HepG2 (cell line): Measurements from ENCODE around the gene FBXW12. TPM values are rescaled to one million over a fixed set of nuclear protein-coding genes. Genes with fewer than 3 reads are reported as not detected.

Experiments used
- GPN1 ChIP-seq: sonication (generic); formaldehyde crosslinking; IDR thresholded peaks from 2 replicates; pipeline ENCODE4 v1.5.1; 2020; ENCODE audit warnings: missing genetic modification reagents, borderline replicate concordance
- JARID2 ChIP-seq: sonication (generic); formaldehyde crosslinking; IDR thresholded peaks from 2 replicates; pipeline ENCODE4 v1.8.1; 2023; ENCODE audit warnings: missing genetic modification reagents, inconsistent platforms; ENCODE audit not compliant: insufficient replicate concordance
- KAT8 ChIP-seq: IDR thresholded peaks from 2 replicates; pipeline ENCODE4 v1.6.1; 2016; ENCODE audit warnings: missing genetic modification reagents, missing compliant biosample characterization
- SCMH1 ChIP-seq: sonication (generic); formaldehyde crosslinking; IDR thresholded peaks from 2 replicates; pipeline ENCODE4 v1.9.0; 2021; ENCODE audit warnings: missing genetic modification reagents, mild to moderate bottlenecking, borderline replicate concordance
- ZNF207 ChIP-seq: fragments of 450-650 bp; IDR thresholded peaks from 2 replicates; pipeline ENCODE4 v1.6.1; 2016; ENCODE audit warnings: antibody characterized with exemption, borderline replicate concordance
- ZNF34 ChIP-seq: sonication (generic); formaldehyde crosslinking; IDR thresholded peaks from 2 replicates; pipeline ENCODE4 v1.4.0; 2020; ENCODE audit warnings: mild to moderate bottlenecking, missing genetic modification reagents, borderline replicate concordance
- ZNF709 ChIP-seq: sonication (generic); formaldehyde crosslinking; IDR thresholded peaks from 2 replicates; pipeline ENCODE4 v1.5.0; 2020; ENCODE audit warnings: mild to moderate bottlenecking, missing genetic modification reagents
- polyA plus RNA-seq, 8 experiments: library from polyadenylated mRNA; depleted of rRNA in 3 of 8; stranded (reverse) in 7 of 8; unstranded in 1 of 8; fragments of >200 nt; fragmentation: Illumina TruSeq in 4 of 8; extraction: Trizol in 4 of 8; gene quantifications; 2 replicates each; pipeline versions ENCODE4 v1.2.1 to v1.2.3, GENCODE V29; 2011 to 2016; ENCODE audit warnings: low read depth in 4 of 8, missing spikeins in 1 of 8, mixed read lengths in 1 of 8; ENCODE audit not compliant: insufficient read depth in 1 of 8
- total RNA-seq, 5 experiments: library from RNA; depleted of rRNA; stranded (reverse); fragments of >200 nt; fragmentation: Illumina TruSeq; extraction: Trizol; gene quantifications; 2 replicates each; pipeline ENCODE4 v1.2.3, GENCODE V29; 2016; ENCODE audit warnings: low read depth in 1 of 5
- TF ChIP-seq, protein P1 (sequence below), 2 experiments: fragments of 450-650 bp in 1 of 2; sonication (generic) in 1 of 2; formaldehyde crosslinking in 1 of 2; IDR thresholded peaks; 2 replicates each; pipeline versions ENCODE4 v1.6.1 to v1.8.0; 2016 to 2022; ENCODE audit warnings: antibody characterized with exemption in 1 of 2, mild to moderate bottlenecking in 1 of 2, missing genetic modification reagents in 1 of 2
- TF ChIP-seq, protein P2 (sequence below): sonication (generic); formaldehyde crosslinking; IDR thresholded peaks from 2 replicates; pipeline ENCODE4 v1.4.0; 2020; ENCODE audit warnings: mild to moderate bottlenecking, missing genetic modification reagents
- TF ChIP-seq, protein P3 (sequence below): sonication (generic); formaldehyde crosslinking; IDR thresholded peaks from 2 replicates; pipeline ENCODE4 v1.5.0; 2020; ENCODE audit warnings: missing genetic modification reagents, mild to moderate bottlenecking, borderline replicate concordance

The FBXW12 gene
- total and polyA plus RNA-seq, 2 of the 13 experiments (the other 11 are each of a cell fraction or from before 2014, with no cell fraction given) = not detected

DNA sequence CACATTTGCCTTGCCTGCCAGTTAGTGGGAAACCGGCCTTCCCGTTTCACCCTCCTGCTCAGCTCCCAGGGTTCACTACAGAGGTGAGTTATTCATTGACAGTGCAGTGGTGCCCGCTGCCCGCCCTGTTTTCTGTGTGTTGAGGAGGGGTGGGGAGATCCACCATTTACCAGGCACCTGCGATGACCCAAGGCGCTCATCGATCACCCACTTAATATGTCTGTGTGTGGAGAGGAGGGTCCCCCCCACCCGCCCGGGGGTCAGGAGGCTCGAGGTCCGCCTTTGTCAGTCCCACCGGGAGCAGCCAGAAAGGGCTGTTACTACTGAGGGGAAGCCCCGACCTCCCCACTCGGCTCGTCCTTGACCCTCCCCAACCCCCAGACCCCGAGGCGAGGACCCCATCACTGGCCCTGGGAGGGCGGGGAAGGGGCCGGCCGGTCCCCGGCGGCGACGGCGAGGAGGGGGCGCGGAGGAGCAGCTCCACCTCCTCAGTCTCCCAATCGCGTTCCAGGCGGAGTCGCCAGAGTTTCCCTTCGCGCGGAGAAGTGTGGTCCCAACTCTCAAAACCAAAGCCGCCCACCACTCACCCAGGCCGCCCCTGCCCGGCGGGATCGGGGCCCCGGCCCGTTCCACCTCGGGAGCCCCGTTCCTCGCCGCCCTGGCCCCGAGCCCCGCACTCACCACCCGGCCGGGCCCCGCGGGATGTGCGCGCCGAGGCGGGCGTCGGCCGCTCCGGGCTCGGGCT lies 56.7 kb downstream of the FBXW12 start (continued):
- TF ChIP-seq, protein P1, sequence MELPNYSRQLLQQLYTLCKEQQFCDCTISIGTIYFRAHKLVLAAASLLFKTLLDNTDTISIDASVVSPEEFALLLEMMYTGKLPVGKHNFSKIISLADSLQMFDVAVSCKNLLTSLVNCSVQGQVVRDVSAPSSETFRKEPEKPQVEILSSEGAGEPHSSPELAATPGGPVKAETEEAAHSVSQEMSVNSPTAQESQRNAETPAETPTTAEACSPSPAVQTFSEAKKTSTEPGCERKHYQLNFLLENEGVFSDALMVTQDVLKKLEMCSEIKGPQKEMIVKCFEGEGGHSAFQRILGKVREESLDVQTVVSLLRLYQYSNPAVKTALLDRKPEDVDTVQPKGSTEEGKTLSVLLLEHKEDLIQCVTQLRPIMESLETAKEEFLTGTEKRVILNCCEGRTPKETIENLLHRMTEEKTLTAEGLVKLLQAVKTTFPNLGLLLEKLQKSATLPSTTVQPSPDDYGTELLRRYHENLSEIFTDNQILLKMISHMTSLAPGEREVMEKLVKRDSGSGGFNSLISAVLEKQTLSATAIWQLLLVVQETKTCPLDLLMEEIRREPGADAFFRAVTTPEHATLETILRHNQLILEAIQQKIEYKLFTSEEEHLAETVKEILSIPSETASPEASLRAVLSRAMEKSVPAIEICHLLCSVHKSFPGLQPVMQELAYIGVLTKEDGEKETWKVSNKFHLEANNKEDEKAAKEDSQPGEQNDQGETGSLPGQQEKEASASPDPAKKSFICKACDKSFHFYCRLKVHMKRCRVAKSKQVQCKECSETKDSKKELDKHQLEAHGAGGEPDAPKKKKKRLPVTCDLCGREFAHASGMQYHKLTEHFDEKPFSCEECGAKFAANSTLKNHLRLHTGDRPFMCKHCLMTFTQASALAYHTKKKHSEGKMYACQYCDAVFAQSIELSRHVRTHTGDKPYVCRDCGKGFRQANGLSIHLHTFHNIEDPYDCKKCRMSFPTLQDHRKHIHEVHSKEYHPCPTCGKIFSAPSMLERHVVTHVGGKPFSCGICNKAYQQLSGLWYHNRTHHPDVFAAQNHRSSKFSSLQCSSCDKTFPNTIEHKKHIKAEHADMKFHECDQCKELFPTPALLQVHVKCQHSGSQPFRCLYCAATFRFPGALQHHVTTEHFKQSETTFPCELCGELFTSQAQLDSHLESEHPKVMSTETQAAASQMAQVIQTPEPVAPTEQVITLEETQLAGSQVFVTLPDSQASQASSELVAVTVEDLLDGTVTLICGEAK (IDR thresholded peaks at IDR 0.05) = no peak
- TF ChIP-seq, protein P1 (CRISPR knock-in tag; IDR thresholded peaks at IDR 0.05) = no peak
- no peak for TF ChIP-seq ZNF207
- TF ChIP-seq JARID2 = no peak
- TF ChIP-seq, protein P2, sequence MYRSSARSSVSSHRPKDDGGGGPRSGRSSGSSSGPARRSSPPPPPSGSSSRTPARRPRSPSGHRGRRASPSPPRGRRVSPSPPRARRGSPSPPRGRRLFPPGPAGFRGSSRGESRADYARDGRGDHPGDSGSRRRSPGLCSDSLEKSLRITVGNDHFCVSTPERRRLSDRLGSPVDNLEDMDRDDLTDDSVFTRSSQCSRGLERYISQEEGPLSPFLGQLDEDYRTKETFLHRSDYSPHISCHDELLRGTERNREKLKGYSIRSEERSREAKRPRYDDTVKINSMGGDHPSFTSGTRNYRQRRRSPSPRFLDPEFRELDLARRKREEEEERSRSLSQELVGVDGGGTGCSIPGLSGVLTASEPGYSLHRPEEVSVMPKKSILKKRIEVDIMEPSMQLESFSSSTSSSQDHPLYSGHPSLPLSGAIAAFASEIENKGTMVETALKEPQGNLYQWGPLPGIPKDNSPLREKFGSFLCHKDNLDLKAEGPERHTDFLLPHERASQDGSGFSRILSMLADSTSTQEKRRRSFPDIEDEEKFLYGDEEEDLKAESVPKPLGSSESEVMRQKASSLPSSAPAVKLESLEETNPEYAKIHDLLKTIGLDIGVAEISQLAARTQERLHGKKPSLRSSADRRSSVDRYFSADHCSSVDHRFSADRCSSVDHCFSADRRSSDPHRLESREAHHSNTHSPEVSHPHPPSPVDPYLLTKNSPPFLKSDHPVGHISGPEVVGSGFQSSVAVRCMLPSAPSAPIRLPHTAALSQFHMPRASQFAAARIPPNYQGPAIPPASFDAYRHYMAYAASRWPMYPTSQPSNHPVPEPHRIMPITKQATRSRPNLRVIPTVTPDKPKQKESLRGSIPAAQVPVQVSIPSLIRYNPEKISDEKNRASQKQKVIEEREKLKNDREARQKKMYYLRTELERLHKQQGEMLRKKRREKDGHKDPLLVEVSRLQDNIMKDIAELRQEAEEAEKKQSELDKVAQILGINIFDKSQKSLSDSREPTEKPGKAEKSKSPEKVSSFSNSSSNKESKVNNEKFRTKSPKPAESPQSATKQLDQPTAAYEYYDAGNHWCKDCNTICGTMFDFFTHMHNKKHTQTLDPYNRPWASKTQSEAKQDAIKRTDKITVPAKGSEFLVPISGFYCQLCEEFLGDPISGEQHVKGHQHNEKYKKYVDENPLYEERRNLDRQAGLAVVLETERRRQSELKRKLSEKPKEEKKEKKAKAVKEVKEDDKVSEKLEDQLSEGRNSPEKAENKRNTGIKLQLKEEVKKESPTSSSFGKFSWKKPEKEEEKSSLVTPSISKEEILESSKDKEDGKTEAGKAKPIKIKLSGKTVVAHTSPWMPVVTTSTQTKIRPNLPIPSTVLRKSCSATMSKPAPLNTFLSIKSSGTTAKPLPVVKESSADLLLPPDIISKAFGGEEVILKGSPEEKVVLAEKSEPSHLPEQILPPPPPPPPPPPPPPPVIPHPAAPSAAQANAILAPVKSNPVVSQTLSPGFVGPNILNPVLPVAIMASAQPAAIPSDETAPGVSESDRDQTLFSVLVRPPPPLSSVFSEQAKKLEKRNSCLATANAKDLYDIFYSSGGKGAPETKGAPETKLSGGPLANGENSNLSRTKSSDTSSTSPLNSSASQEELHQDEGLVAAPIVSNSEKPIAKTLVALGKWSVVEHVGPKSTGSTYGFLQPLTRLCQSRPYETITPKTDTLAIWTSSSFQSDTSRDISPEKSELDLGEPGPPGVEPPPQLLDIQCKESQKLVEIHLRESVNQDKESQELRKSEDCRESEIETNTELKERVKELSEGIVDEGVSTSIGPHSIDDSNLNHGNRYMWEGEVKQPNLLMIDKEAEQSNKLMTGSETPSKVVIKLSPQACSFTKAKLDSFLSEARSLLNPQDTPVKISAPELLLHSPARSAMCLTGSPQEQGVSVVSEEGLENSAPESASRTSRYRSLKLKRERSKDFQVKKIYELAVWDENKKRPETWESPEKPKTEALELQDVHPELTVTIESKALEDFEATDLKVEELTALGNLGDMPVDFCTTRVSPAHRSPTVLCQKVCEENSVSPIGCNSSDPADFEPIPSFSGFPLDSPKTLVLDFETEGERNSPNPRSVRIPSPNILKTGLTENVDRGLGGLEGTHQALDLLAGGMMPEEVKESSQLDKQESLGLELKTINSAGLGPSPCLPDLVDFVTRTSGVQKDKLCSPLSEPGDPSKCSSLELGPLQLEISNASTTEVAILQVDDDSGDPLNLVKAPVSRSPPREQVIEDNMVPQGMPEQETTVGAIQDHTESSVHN = 0 out of 2 replicates have a peak, but pooled peaks have one; percentile 40
- no peak for TF ChIP-seq GPN1 (CRISPR knock-in tag)
- TF ChIP-seq, protein P3, sequence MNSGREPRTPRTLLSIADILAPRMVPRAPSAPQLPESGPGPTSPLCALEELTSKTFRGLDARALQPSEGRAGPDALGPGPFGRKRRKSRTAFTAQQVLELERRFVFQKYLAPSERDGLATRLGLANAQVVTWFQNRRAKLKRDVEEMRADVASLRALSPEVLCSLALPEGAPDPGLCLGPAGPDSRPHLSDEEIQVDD (CRISPR knock-in tag) = no peak
- TF ChIP-seq KAT8 = 0 out of 2 replicates have a peak, but pooled peaks have one; percentile 52
- TF ChIP-seq ZNF34 = no peak
- 0 out of 2 replicates have a peak, but pooled peaks have one; percentile 40 for TF ChIP-seq ZNF709 (CRISPR knock-in tag)
- no peak for TF ChIP-seq SCMH1 (CRISPR knock-in tag)
